Sigmoid colon (tissue), 7 donors: ENCODE results near the gene ZNHIT3. TPM values are rescaled to one million over a fixed set of nuclear protein-coding genes. Genes with fewer than 3 reads are reported as not detected.
A peak's percentile ranks its signal among the peaks of the same experiment; 100 is the strongest.

Experiments
- DNase-seq: peaks from one replicate; pipeline ENCODE4 v3.0.0-alpha.2; 2019
- H3K27ac ChIP-seq, 4 donors: fragments of 200-600 bp; sonication (generic); one replicate each; pipeline ENCODE4 v1.5.1; 2016 to 2019; ENCODE audit warnings: mild to moderate bottlenecking in 1 of 4
- H3K27me3 ChIP-seq, 3 donors: fragments of 200-600 bp; sonication (generic); one replicate each; pipeline ENCODE4 v1.5.1; 2019; ENCODE audit warnings: mild to moderate bottlenecking in 1 of 3
- H3K36me3 ChIP-seq, 4 donors: fragments of 200-600 bp; sonication (generic); one replicate each; pipeline ENCODE4 v1.5.1; 2016 to 2019
- H3K4me1 ChIP-seq, 4 donors: fragments of 200-600 bp; sonication (generic); one replicate each; pipeline ENCODE4 v1.5.1; 2017 to 2019
- H3K4me3 ChIP-seq, 4 donors: fragments of 200-600 bp; sonication (generic); one replicate each; pipeline ENCODE4 v1.5.1; 2017 to 2019; ENCODE audit warnings: mild to moderate bottlenecking in 2 of 4, moderate library complexity in 1 of 4
- H3K9me3 ChIP-seq, 4 donors: fragments of 200-600 bp in 3 of 4; sonication (generic) in 3 of 4; one replicate each; pipeline versions ENCODE4 v1.5.1 to v1.6.1; 2013 to 2019
- EP300 ChIP-seq, 4 donors: sonication (generic); formaldehyde crosslinking; IDR thresholded peaks; one replicate each; pipeline ENCODE4 v1.6.1; 2017; ENCODE audit warnings: antibody characterized with exemption in 4 of 4
- POLR2A ChIP-seq, 2 donors: fragments of 450-650 bp; IDR thresholded peaks; one replicate each; pipeline ENCODE4 v1.6.1; 2016; ENCODE audit warnings: antibody characterized with exemption in 2 of 2, mild to moderate bottlenecking in 2 of 2, moderate library complexity in 2 of 2
- POLR2AphosphoS5 ChIP-seq, 4 donors: sonication (generic); formaldehyde crosslinking; IDR thresholded peaks; one replicate each; pipeline ENCODE4 v1.6.1; 2017; ENCODE audit warnings: antibody characterized with exemption in 4 of 4
- WGBS, 2 donors: extraction: QIAGEN DNeasy Blood & Tissue Kit; methylation state at CpG; one replicate each; pipeline ENCODE4 v1.1.7; 2013; 5-methylcytosine and 5-hydroxymethylcytosine counted together
- intact Hi-C: fragments of 100-400 bp; cut with DNase I; formaldehyde crosslinking; loops from one replicate; pipeline ENCODE4 v1.15.1; 2023
- polyA plus RNA-seq, 3 donors: library from polyadenylated mRNA; stranded (reverse); fragments of 200-250 nt; gene quantifications; one replicate each; pipeline ENCODE4 v1.2.3, GENCODE V29; 2013
- total RNA-seq, 4 donors: library from RNA; depleted of rRNA; stranded (reverse); fragments of >200 nt; gene quantifications; one replicate each; pipeline ENCODE4 v1.1.0, GENCODE V29; 2016
- TF ChIP-seq, protein P1 (sequence below), 4 experiments: fragments of 450-650 bp in 3 of 4; fragments of 200-600 bp in 1 of 4; IDR thresholded peaks; one replicate each; pipeline ENCODE4 v1.5.1; 2016 to 2019; ENCODE audit warnings: antibody characterized with exemption in 4 of 4, mild to moderate bottlenecking in 3 of 4, moderate library complexity in 2 of 4
- donor health status: healthy with polysubstance abuse.
- donor health status: Bipolar disorder and iron deficiency.
- donor health status: healthy.

The ZNHIT3 gene
- total and polyA plus RNA-seq, 7 donors = 31.0 to 60.7 (median 49.9) TPM

DNA sequence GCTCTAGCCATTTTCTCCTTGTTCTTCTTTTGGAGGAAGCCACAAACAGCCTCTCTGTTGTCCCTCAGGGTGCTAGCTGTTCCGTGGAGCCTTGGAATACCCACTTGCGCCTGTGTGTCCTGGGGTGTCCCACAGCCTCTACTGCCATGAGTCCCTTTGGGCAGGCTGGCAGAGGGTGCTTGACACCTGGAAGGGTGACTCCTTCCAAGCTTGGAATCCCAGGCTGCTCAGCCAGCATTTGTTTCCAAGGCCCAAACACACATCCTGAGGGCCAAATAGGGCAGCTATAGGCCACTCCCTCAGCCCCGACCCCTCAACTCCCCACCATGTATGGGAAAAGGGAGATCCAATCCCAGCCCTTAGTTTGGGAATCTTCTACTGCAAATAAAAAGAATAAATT lies 14.9 kb downstream of the ZNHIT3 start:
- WGBS, 2 donors = 95 to 98% methylated on average over 3 of the region's 3 CpGs
- TF ChIP-seq POLR2A (IDR thresholded peaks at IDR 0.05) (no peak), POLR2AphosphoS5 (IDR thresholded peaks at IDR 0.05) (no peak), EP300 (IDR thresholded peaks at IDR 0.05) (no peak)
- TF ChIP-seq, protein P1, sequence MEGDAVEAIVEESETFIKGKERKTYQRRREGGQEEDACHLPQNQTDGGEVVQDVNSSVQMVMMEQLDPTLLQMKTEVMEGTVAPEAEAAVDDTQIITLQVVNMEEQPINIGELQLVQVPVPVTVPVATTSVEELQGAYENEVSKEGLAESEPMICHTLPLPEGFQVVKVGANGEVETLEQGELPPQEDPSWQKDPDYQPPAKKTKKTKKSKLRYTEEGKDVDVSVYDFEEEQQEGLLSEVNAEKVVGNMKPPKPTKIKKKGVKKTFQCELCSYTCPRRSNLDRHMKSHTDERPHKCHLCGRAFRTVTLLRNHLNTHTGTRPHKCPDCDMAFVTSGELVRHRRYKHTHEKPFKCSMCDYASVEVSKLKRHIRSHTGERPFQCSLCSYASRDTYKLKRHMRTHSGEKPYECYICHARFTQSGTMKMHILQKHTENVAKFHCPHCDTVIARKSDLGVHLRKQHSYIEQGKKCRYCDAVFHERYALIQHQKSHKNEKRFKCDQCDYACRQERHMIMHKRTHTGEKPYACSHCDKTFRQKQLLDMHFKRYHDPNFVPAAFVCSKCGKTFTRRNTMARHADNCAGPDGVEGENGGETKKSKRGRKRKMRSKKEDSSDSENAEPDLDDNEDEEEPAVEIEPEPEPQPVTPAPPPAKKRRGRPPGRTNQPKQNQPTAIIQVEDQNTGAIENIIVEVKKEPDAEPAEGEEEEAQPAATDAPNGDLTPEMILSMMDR (IDR thresholded peaks at IDR 0.05) = no peak
- Histone ChIP-seq H3K36me3 (peaks cover 0 to 77% (median 15%) of the 10 kb centered on the region in 4 donors), H3K4me1 (no peaks in the 10 kb centered on the region), H3K27me3 (no peaks in the 10 kb centered on the region), H3K9me3 (no peaks in the 10 kb centered on the region), H3K27ac (no peak overlapping the region), H3K4me3 (no peak overlapping the region)
- intact Hi-C loops = no loop called here
- DNase-seq = peak; percentile 33

DNA sequence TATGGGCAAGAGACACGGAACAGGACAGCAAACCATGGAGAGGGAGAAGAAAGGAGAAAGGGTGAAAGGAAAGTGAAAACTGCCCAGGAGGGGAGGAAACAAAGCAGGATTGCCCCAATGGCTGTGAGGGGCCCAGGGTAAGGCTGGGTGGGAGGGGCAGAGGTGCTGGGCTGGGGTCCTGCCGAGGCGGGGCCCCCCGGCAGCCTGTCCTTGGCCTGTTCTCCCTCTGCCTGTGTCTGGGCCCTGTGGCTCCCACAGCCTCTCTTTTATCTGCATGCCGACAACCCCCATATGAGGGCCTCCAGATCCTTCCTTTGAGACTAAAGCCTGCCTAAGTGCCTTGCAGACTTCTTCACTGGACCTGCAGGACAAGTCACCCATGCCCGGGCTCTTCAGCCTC lies 15.5 kb downstream of the ZNHIT3 start:
- H3K4me3 ChIP-seq = no peak overlapping the region
- no peaks in the 10 kb centered on the region for H3K9me3 ChIP-seq
- H3K27me3 ChIP-seq = no peaks in the 10 kb centered on the region
- H3K36me3 ChIP-seq = peaks cover 0 to 77% (median 16%) of the 10 kb centered on the region in 4 donors
- TF ChIP-seq POLR2A (IDR thresholded peaks at IDR 0.05) = no peak
- TF ChIP-seq, protein P1 (IDR thresholded peaks at IDR 0.05) = no peak
- TF ChIP-seq POLR2AphosphoS5 (IDR thresholded peaks at IDR 0.05) = no peak
- TF ChIP-seq EP300 (IDR thresholded peaks at IDR 0.05) = no peak
- peak; percentile 28 for DNase-seq
- intact Hi-C loops = no loop called here
- H3K27ac ChIP-seq = no peak overlapping the region
- WGBS, 2 donors = 95 to 99% methylated on average over 6 of the region's 6 CpGs
- no peaks in the 10 kb centered on the region for H3K4me1 ChIP-seq

DNA sequence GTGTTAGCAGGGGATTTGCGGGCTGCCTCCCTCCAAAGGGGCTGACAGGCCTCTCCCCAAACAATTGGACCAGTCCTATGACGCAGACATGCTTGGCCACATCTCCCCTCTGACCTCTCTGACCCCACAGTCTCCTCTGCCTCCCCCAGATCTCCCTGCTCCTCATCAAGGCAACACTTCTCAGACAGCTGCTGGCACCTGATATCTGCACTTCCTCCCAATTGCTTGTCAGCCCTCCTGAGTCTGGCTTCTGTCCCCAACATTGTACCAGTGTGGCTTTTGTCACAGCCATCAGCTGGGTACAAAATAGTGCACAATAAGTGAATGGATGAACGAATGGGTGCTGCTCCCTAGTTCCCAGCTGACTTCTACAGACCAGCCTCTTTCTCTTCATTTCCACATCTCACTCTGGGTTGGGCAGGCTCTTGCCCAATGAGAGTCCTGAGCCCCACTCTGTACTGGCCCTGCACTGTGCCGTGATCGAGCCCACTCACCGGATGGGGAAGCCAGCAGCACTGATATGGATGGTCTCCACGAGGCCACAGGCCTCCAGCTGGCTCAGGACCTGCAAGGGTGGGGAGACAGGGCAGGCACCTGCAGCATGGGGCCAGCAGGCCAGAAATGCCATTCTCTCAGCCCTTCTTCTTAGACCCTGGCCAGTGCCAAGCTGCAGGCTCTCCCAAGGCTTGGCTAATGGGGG lies 17.1 kb downstream of the ZNHIT3 start:
- no peaks in the 10 kb centered on the region for H3K4me1 ChIP-seq
- WGBS, 2 donors = 96% methylated on average over 7 of the region's 7 CpGs
- H3K4me3 ChIP-seq = no peak overlapping the region
- no peaks in the 10 kb centered on the region for H3K27me3 ChIP-seq
- peaks cover 0 to 73% (median 10%) of the 10 kb centered on the region in 4 donors for H3K36me3 ChIP-seq
- H3K27ac ChIP-seq = no peak overlapping the region
- no peak for TF ChIP-seq EP300 (IDR thresholded peaks at IDR 0.05)
- TF ChIP-seq POLR2A (IDR thresholded peaks at IDR 0.05) = no peak
- TF ChIP-seq, protein P1 (IDR thresholded peaks at IDR 0.05) = no peak
- no peak for TF ChIP-seq POLR2AphosphoS5 (IDR thresholded peaks at IDR 0.05)
- no peaks in the 10 kb centered on the region for H3K9me3 ChIP-seq
- DNase-seq = no peak
- intact Hi-C loops = no loop called here

DNA sequence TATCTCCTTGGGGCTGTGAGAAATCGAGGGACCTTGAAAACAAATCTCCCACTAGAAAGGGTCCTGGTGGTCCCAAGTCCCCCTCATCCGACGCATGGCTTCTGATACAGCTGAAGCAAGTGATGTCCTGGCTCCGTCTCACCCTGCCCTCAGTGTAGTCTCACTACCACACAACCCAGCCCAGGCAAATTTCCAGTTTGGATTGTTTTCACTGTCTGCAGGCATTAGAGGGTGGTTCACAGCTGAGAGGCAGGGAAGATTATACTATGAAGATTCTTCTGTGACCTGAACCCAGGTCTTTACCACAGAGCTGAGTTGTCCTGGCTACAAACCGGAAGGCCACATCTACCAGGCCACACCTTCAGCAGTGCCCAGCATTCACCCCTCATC lies 17.7 kb downstream of the ZNHIT3 start:
- Histone ChIP-seq H3K27ac (no peak overlapping the region), H3K27me3 (no peaks in the 10 kb centered on the region), H3K4me3 (no peak overlapping the region), H3K4me1 (no peaks in the 10 kb centered on the region), H3K36me3 (peaks cover 0 to 72% (median 9%) of the 10 kb centered on the region in 4 donors), H3K9me3 (no peaks in the 10 kb centered on the region)
- DNase-seq = no peak
- WGBS, 2 donors = 95 to 98% methylated on average over 5 of the region's 5 CpGs
- TF ChIP-seq POLR2A (IDR thresholded peaks at IDR 0.05) = no peak
- no peak for TF ChIP-seq POLR2AphosphoS5 (IDR thresholded peaks at IDR 0.05)
- TF ChIP-seq EP300 (IDR thresholded peaks at IDR 0.05) = no peak
- TF ChIP-seq, protein P1 (IDR thresholded peaks at IDR 0.05) = no peak
- intact Hi-C loops = no loop called here

DNA sequence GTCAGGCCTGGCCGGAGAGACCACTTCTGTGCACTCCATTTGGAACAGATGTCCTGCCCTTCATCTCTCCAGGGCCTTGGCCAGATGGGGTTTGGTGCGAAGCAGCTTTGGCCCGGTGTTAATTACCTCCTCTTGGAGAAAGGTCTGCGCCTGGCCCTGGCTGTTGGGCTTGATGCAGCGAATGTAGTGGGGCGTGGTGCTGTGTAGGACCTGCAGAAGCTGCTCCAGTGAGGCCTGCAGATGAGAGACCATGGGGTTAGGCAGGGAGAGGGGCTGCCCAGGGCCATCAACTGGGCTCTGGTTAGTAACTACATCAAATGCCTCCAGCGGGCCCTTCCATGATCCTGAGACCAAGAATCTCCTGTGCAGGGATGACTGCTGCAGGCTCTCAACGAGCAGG lies 18.7 kb downstream of the ZNHIT3 start:
- TF ChIP-seq POLR2A (IDR thresholded peaks at IDR 0.05) = no peak
- TF ChIP-seq, protein P1 (IDR thresholded peaks at IDR 0.05) = no peak
- TF ChIP-seq EP300 (IDR thresholded peaks at IDR 0.05) = no peak
- TF ChIP-seq POLR2AphosphoS5 (IDR thresholded peaks at IDR 0.05) = no peak
- Histone ChIP-seq H3K4me1 (no peaks in the 10 kb centered on the region), H3K4me3 (no peak overlapping the region), H3K9me3 (no peaks in the 10 kb centered on the region), H3K27me3 (no peaks in the 10 kb centered on the region), H3K27ac (no peak overlapping the region), H3K36me3 (peaks cover 0 to 70% (median 9%) of the 10 kb centered on the region in 4 donors)
- no peak for DNase-seq
- WGBS, 2 donors = 95% methylated on average over 8 of the region's 8 CpGs
- intact Hi-C loops = no loop called here
